A549 (cell line): ENCODE results near the gene ARL15. TPM values are rescaled to one million over a fixed set of nuclear protein-coding genes. Genes with fewer than 3 reads are reported as not detected.

Source experiments
- ATAC-seq, 2 experiments: fragments of 200-7000 bp in 1 of 2; fragments of >200 bp in 1 of 2; cut with Nextera tagmentation in 1 of 2; cut with Tn5 transposase in 1 of 2; 3 replicates each; pipeline versions ENCODE4 v1.8.0 to v1.9.1; 2018 to 2020; ENCODE audit warnings: mild to moderate bottlenecking in 1 of 2, moderate library complexity in 1 of 2
- CTCF ChIA-PET: fragments of 300-600 bp; sonication (Branson Sonifier 250); formaldehyde crosslinking; extraction: SDS; loops from one replicate; lab custom pipeline; 2021; ENCODE audit warnings: antibody characterized with exemption, inconsistent platforms; lab: Yijun Ruan, JAX
- POLR2A ChIA-PET: fragments of 350-600 bp; formaldehyde crosslinking; extraction: SDS; loops from one replicate; lab custom pipeline; 2021; ENCODE audit warnings: antibody characterized with exemption, inconsistent platforms; lab: Yijun Ruan, JAX
- DNase-seq, 2 experiments: peaks; one replicate each; pipeline versions ENCODE4 v3.0.0 to v3.0.0-alpha.2; 2011 to 2016; ENCODE audit warnings: low read depth in 1 of 2, low spot score in 1 of 2
- FAIRE-seq: peaks from 2 replicates; lab custom pipeline; 2011; peaks lifted over from hg19 to GRCh38; lab: Jason Lieb, UNC
- H3K27ac ChIP-seq, 2 experiments: fragments of >200 bp; sonication (Bioruptor Twin); formaldehyde crosslinking; 3 replicates each; pipeline ENCODE4 v1.5.1; 2016 to 2017
- H3K4me1 ChIP-seq: fragments of >200 bp; sonication (Bioruptor Twin); formaldehyde crosslinking; 3 replicates; pipeline ENCODE4 v1.6.1; 2016
- H3K4me2 ChIP-seq: fragments of >200 bp; sonication (Bioruptor Twin); formaldehyde crosslinking; 3 replicates; pipeline ENCODE4 v1.6.1; 2016
- H3K4me3 ChIP-seq: fragments of >200 bp; sonication (Bioruptor Twin); formaldehyde crosslinking; 3 replicates; pipeline ENCODE4 v1.5.1; 2016
- H3K9me3 ChIP-seq: fragments of >200 bp; sonication (Bioruptor Twin); formaldehyde crosslinking; 3 replicates; pipeline ENCODE4 v1.6.1; 2016
- ATOH8 ChIP-seq: fragments of 250-450 bp; sonication (Bioruptor Pico); IDR thresholded peaks from 2 replicates; pipeline ENCODE4 v1.5.0; 2020; ENCODE audit warnings: low read depth, mild to moderate bottlenecking, moderate library complexity
- CBX8 ChIP-seq: fragments of 200-600 bp; sonication (generic); IDR thresholded peaks from 2 replicates; pipeline ENCODE4 v1.6.1; 2016
- CEBPB ChIP-seq, 2 experiments: fragments of >200 bp in 1 of 2; sonication (Bioruptor Twin) in 1 of 2; formaldehyde crosslinking in 1 of 2; IDR thresholded peaks; 2 replicates each; pipeline ENCODE4 v1.6.1; 2012 to 2016
- CHD2 ChIP-seq: fragments of 150-350 bp; IDR thresholded peaks from 2 replicates; pipeline ENCODE4 v1.6.1; 2014; ENCODE audit warnings: low read length; ENCODE audit not compliant: partially characterized antibody
- EHF ChIP-seq: fragments of 250-450 bp; sonication (Bioruptor Pico); IDR thresholded peaks from 2 replicates; pipeline ENCODE4 v1.5.0; 2020; ENCODE audit warnings: mild to moderate bottlenecking
- EP300 ChIP-seq, 2 experiments: fragments of >200 bp; sonication (Bioruptor Twin); formaldehyde crosslinking; IDR thresholded peaks; 2 replicates in 1 of 2; 3 replicates in 1 of 2; pipeline ENCODE4 v1.6.1; 2016 to 2017
- GATA3 ChIP-seq: IDR thresholded peaks from 2 replicates; pipeline ENCODE4 v1.6.1; 2012; ENCODE audit warnings: borderline replicate concordance
- HDAC2 ChIP-seq: fragments of 200-600 bp; sonication (generic); IDR thresholded peaks from 2 replicates; pipeline ENCODE4 v1.6.1; 2016
- HEYL ChIP-seq: fragments of 250-450 bp; sonication (Bioruptor Pico); IDR thresholded peaks from 2 replicates; pipeline ENCODE4 v1.8.0; 2021; ENCODE audit warnings: mild to moderate bottlenecking, moderate library complexity
- HOXB13 ChIP-seq: fragments of 250-450 bp; sonication (Bioruptor Pico); IDR thresholded peaks from 2 replicates; pipeline ENCODE4 v1.5.0; 2020; ENCODE audit warnings: low read depth, mild to moderate bottlenecking, moderate library complexity
- HOXB5 ChIP-seq: fragments of 250-450 bp; sonication (Bioruptor Pico); IDR thresholded peaks from 2 replicates; pipeline ENCODE4 v1.5.0; 2020; ENCODE audit warnings: mild to moderate bottlenecking, moderate library complexity
- JUN ChIP-seq, 2 experiments: fragments of >200 bp; sonication (Bioruptor Twin); formaldehyde crosslinking; IDR thresholded peaks; 2 replicates in 1 of 2; 3 replicates in 1 of 2; pipeline ENCODE4 v1.6.1; 2016 to 2017
- NPAS2 ChIP-seq: fragments of 250-450 bp; sonication (Bioruptor Pico); IDR thresholded peaks from 2 replicates; pipeline ENCODE4 v1.8.0; 2022; ENCODE audit warnings: mild to moderate bottlenecking, moderate library complexity, borderline replicate concordance
- POLR2AphosphoS2 ChIP-seq: conservative IDR thresholded peaks from 2 replicates; pipeline ENCODE4 v1.6.1; 2012; ENCODE audit warnings: low read length, improper control_type of control experiment, inconsistent platforms
- RARB ChIP-seq: fragments of 250-450 bp; sonication (Bioruptor Pico); IDR thresholded peaks from 2 replicates; pipeline ENCODE4 v1.8.0; 2021; ENCODE audit warnings: mild to moderate bottlenecking, moderate library complexity
- RCOR1 ChIP-seq: fragments of 150-350 bp; IDR thresholded peaks from 2 replicates; pipeline ENCODE4 v1.6.1; 2014; ENCODE audit warnings: antibody characterized with exemption, low read length, low read depth
- REST ChIP-seq: fragments of 200-600 bp; sonication (generic); IDR thresholded peaks from 2 replicates; pipeline ENCODE4 v1.6.1; 2016; ENCODE audit warnings: antibody characterized with exemption, mild to moderate bottlenecking, moderate library complexity
- SREBF2 ChIP-seq: fragments of 450-650 bp; IDR thresholded peaks from 2 replicates; pipeline ENCODE4 v1.6.1; 2014; ENCODE audit warnings: mild to moderate bottlenecking, moderate library complexity
- TFCP2L1 ChIP-seq: fragments of 250-450 bp; sonication (Bioruptor Pico); IDR thresholded peaks from 2 replicates; pipeline ENCODE4 v1.5.0; 2021; ENCODE audit warnings: mild to moderate bottlenecking
- TP53 ChIP-seq: fragments of 250-450 bp; sonication (Bioruptor Pico); IDR thresholded peaks from 2 replicates; pipeline ENCODE4 v1.5.0; 2021; ENCODE audit warnings: mild to moderate bottlenecking, moderate library complexity
- USF2 ChIP-seq: fragments of 450-650 bp; IDR thresholded peaks from 2 replicates; pipeline ENCODE4 v1.6.1; 2014; ENCODE audit warnings: antibody characterized with exemption
- ZC3H11A ChIP-seq: fragments of 450-650 bp; IDR thresholded peaks from 2 replicates; pipeline ENCODE4 v1.6.1; 2014; ENCODE audit warnings: antibody characterized with exemption, mild to moderate bottlenecking
- ZFP36 ChIP-seq: fragments of 450-650 bp; IDR thresholded peaks from 2 replicates; pipeline ENCODE4 v1.6.1; 2014; ENCODE audit warnings: borderline replicate concordance; ENCODE audit not compliant: partially characterized antibody
- ZSCAN20 ChIP-seq: fragments of 250-450 bp; sonication (Bioruptor Pico); IDR thresholded peaks from 2 replicates; pipeline ENCODE4 v1.8.0; 2022; ENCODE audit warnings: mild to moderate bottlenecking, moderate library complexity
- WGBS: methylation state at CpG from one replicate; pipeline ENCODE4 v1.1.6; 2017; ENCODE audit errors: missing lambda C conversion rate; 5-methylcytosine and 5-hydroxymethylcytosine counted together
- polyA plus RNA-seq, 4 experiments: library from polyadenylated mRNA; depleted of rRNA in 3 of 4; stranded (reverse); fragments of >200 nt; fragmentation: RNase III in 1 of 4; extraction: RNeasy Plus Mini Kit Qiagen cat#74134 plus additional on column Dnase treatment in 1 of 4; gene quantifications; 2 replicates in 3 of 4; 3 replicates in 1 of 4; pipeline ENCODE4 v1.2.3, GENCODE V29; 2011 to 2017
- TF ChIP-seq, protein P1 (sequence below): fragments of >200 bp; sonication (Bioruptor Twin); formaldehyde crosslinking; IDR thresholded peaks from 2 replicates; pipeline ENCODE4 v1.6.1; 2016
- TF ChIP-seq, protein P2 (sequence below): IDR thresholded peaks from 2 replicates; pipeline ENCODE4 v1.6.1; 2012
- TF ChIP-seq, protein P3 (sequence below): IDR thresholded peaks from 2 replicates; pipeline ENCODE4 v1.6.1; 2012

Gene ARL15
- polyA plus RNA-seq, 2 of the 4 experiments (the other 2 are of a cell fraction), result 11.8 to 12.1 TPM

DNA sequence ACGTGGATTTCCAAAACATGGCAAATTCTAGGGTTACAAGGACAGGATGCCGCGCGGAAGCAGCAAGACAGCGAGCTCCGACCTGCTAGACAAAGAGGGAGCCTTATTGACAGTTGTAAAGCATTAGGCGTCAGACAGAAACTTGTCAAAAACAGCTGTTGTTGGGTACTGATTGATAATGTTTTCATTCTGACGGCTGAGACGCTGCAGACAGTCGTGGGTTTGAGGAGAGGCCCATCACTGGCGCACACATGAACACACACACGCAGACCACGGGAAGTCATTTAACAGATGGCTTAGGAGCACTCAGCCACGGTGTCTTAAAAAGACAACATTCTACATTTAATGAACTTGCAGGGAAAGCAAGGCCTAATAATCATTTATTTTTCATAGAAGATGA is 426.0 kb downstream of the ARL15 start:
- no peak for FAIRE-seq
- 88% methylated on average over 14 of the region's 14 CpGs for WGBS

DNA sequence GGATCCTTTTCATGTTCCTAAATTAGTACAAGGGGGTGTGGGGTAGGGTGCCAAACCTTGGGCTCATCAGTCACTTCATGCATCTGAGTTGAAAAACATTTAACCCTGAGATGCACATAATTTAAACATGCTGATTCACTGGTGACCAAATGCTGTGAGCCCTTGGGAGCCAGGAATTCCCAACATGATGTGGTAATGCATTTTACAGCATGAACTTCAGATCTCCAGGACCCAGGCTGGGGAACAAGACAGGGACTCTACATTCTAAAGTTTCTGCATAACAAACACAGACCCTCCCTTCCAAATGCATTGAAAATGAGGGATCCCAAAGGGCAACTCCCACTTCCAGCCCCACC is 427.7 kb downstream of the ARL15 start:
- Histone ChIP-seq H3K27ac (no peak overlapping the region), H3K4me3 (no peak overlapping the region), H3K4me2 (no peak overlapping the region), H3K9me3 (no peaks in the 10 kb centered on the region), H3K4me1 (no peaks in the 10 kb centered on the region; the same call in 2 of the 3 replicates)
- ChIA-PET POLR2A (no interaction called here), CTCF (no interaction called here)
- DNase-seq (no peak), ATAC-seq (no peak), FAIRE-seq (no peak)
- TF ChIP-seq TFCP2L1 (CRISPR knock-in tag), result no peak
- TF ChIP-seq, protein P1, sequence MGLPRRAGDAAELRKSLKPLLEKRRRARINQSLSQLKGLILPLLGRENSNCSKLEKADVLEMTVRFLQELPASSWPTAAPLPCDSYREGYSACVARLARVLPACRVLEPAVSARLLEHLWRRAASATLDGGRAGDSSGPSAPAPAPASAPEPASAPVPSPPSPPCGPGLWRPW, result no peak
- TF ChIP-seq ZC3H11A, result no peak
- no peak for TF ChIP-seq ZSCAN20
- no peak for TF ChIP-seq HDAC2
- no peak for TF ChIP-seq CEBPB (IDR thresholded peaks at IDR 0.05)
- TF ChIP-seq SREBF2, result no peak
- no peak for TF ChIP-seq ATOH8 (CRISPR knock-in tag)
- TF ChIP-seq, protein P2, sequence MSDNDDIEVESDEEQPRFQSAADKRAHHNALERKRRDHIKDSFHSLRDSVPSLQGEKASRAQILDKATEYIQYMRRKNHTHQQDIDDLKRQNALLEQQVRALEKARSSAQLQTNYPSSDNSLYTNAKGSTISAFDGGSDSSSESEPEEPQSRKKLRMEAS, result no peak
- no peak for TF ChIP-seq CBX8
- no peak for TF ChIP-seq EHF
- no peak for TF ChIP-seq HOXB5 (CRISPR knock-in tag)
- TF ChIP-seq HOXB13 (CRISPR knock-in tag), result no peak
- TF ChIP-seq RCOR1, result no peak
- no peak for TF ChIP-seq TP53 (CRISPR knock-in tag)
- no peak for TF ChIP-seq JUN (IDR thresholded peaks at IDR 0.05)
- no peak for TF ChIP-seq NPAS2
- no peak for TF ChIP-seq GATA3
- no peak for TF ChIP-seq RARB (CRISPR knock-in tag)
- TF ChIP-seq USF2, result no peak

More for the DNA sequence above, 426.0 kb downstream of the ARL15 start:
- no peak overlapping the region; a peak in 1 of 6 replicates for H3K27ac ChIP-seq
- ATAC-seq, result no peak
- TF ChIP-seq SREBF2, result no peak
- TF ChIP-seq CBX8, result no peak
- TF ChIP-seq GATA3, result no peak
- TF ChIP-seq REST, result no peak
- TF ChIP-seq EP300 (IDR thresholded peaks at IDR 0.05), result no peak
- no peak for TF ChIP-seq POLR2AphosphoS2
- TF ChIP-seq, protein P3, sequence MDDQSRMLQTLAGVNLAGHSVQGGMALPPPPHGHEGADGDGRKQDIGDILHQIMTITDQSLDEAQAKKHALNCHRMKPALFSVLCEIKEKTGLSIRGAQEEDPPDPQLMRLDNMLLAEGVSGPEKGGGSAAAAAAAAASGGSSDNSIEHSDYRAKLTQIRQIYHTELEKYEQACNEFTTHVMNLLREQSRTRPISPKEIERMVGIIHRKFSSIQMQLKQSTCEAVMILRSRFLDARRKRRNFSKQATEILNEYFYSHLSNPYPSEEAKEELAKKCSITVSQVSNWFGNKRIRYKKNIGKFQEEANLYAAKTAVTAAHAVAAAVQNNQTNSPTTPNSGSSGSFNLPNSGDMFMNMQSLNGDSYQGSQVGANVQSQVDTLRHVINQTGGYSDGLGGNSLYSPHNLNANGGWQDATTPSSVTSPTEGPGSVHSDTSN, result no peak
- TF ChIP-seq HEYL, result no peak
- no peak for TF ChIP-seq NPAS2
- TF ChIP-seq JUN (IDR thresholded peaks at IDR 0.05), result no peak
- no peak for TF ChIP-seq CHD2
- TF ChIP-seq ZFP36, result no peak
- TF ChIP-seq, all 56 proteins: peak for 0
- POLR2A ChIA-PET, result no interaction called here
- no peaks in the 10 kb centered on the region; the same call in 2 of the 3 replicates for H3K4me1 ChIP-seq
- CTCF ChIA-PET, result no interaction called here
- H3K9me3 ChIP-seq, result no peaks in the 10 kb centered on the region
- H3K4me2 ChIP-seq, result no peak overlapping the region
- H3K4me3 ChIP-seq, result no peak overlapping the region
- DNase-seq, result no peak
